ENCODE measurements around the gene TATDN2.
A peak's percentile ranks its signal among the peaks of the same experiment; 100 is the strongest.

Gene TATDN2

GRCh38 chr3:10248184-10248983 lies at the start of gene TATDN2:
TSS of gene TATDN2 (plus strand) at chr3:10248459. CDS start at chr3:10249201, 742 bp downstream.
- TF ChIP-seq MAX (IDR thresholded peaks at IDR 0.05; ENCODE audit: low read depth, low read length): peak; percentile 95
- TF ChIP-seq MYC (IDR thresholded peaks at IDR 0.05; ENCODE audit: low read depth, low read length): peak; percentile 90
- peak; percentile 83 for TF ChIP-seq POLR2A (IDR thresholded peaks at IDR 0.05; ENCODE audit: extremely low read depth, insufficient read length)
- TF ChIP-seq CTCF (IDR thresholded peaks at IDR 0.05; ENCODE audit: low read depth, low read length): no peak
- DNase-seq (ENCODE audit: low read depth): peak; percentile 98
- H3K4me3 ChIP-seq (ENCODE audit: low read depth, low read length): peak within 1 kb of the TSS; percentile 97

- H3K4me3 ChIP-seq (ENCODE audit: low read depth, low read length): no peak overlapping the region
- peak; percentile 76 for DNase-seq (ENCODE audit: low read depth)
- TF ChIP-seq MYC (IDR thresholded peaks at IDR 0.05; ENCODE audit: low read depth, low read length) (no peak), MAX (IDR thresholded peaks at IDR 0.05; ENCODE audit: low read depth, low read length) (no peak), POLR2A (IDR thresholded peaks at IDR 0.05; ENCODE audit: extremely low read depth, insufficient read length) (no peak), CTCF (IDR thresholded peaks at IDR 0.05; ENCODE audit: low read depth, low read length) (no peak)
These were observed 49.3 kb upstream of the TATDN2 start for GRCh38 chr3:10198761-10199649.

- TF ChIP-seq MYC (IDR thresholded peaks at IDR 0.05; ENCODE audit: low read depth, low read length) (no peak), POLR2A (IDR thresholded peaks at IDR 0.05; ENCODE audit: extremely low read depth, insufficient read length) (no peak), CTCF (IDR thresholded peaks at IDR 0.05; ENCODE audit: low read depth, low read length) (no peak), MAX (IDR thresholded peaks at IDR 0.05; ENCODE audit: low read depth, low read length) (no peak)
- no peak for DNase-seq (ENCODE audit: low read depth)
- no peak overlapping the region for H3K4me3 ChIP-seq (ENCODE audit: low read depth, low read length)
These were observed 43.3 kb upstream of the TATDN2 start for GRCh38 chr3:10204921-10205320.

- DNase-seq (ENCODE audit: low read depth): no peak
- no peak overlapping the region for H3K4me3 ChIP-seq (ENCODE audit: low read depth, low read length)
- no peak for TF ChIP-seq CTCF (IDR thresholded peaks at IDR 0.05; ENCODE audit: low read depth, low read length)
- no peak for TF ChIP-seq MAX (IDR thresholded peaks at IDR 0.05; ENCODE audit: low read depth, low read length)
- no peak for TF ChIP-seq POLR2A (IDR thresholded peaks at IDR 0.05; ENCODE audit: extremely low read depth, insufficient read length)
- TF ChIP-seq MYC (IDR thresholded peaks at IDR 0.05; ENCODE audit: low read depth, low read length): no peak
These were observed 42.7 kb upstream of the TATDN2 start for GRCh38 chr3:10205451-10206165.

- DNase-seq (ENCODE audit: low read depth): no peak
- no peak for TF ChIP-seq MYC (IDR thresholded peaks at IDR 0.05; ENCODE audit: low read depth, low read length)
- TF ChIP-seq CTCF (IDR thresholded peaks at IDR 0.05; ENCODE audit: low read depth, low read length): no peak
- no peak for TF ChIP-seq MAX (IDR thresholded peaks at IDR 0.05; ENCODE audit: low read depth, low read length)
- TF ChIP-seq POLR2A (IDR thresholded peaks at IDR 0.05; ENCODE audit: extremely low read depth, insufficient read length): no peak
- no peak overlapping the region for H3K4me3 ChIP-seq (ENCODE audit: low read depth, low read length)
These were observed 42.1 kb upstream of the TATDN2 start for GRCh38 chr3:10206166-10206511.

Data from NB4 (cell line).